Measurements from ENCODE around the gene VSX1. TPM values are rescaled to one million over a fixed set of nuclear protein-coding genes. Genes with fewer than 3 reads are reported as not detected.

The VSX1 gene
- total and polyA plus RNA-seq, 2 donors (not counting 1 experiment from before 2014, with no cell fraction given): not detected

GRCh38 chr20:25061103-25061799 is 20.7 kb downstream of the VSX1 start:
- H3K27me3 Mint-ChIP-seq: no peaks in the 10 kb centered on the region
- Histone ChIP-seq H3K9ac (ENCODE audit: low read length) (no peak overlapping the region), H2AFZ (ENCODE audit: insufficient read depth, low read depth, low read length, poor library complexity, severe bottlenecking) (no peak overlapping the region), H3K27ac (ENCODE audit: low read length in 2 of 2) (no peak overlapping the region), H3K79me2 (ENCODE audit: control insufficient read depth, insufficient read depth, low read length) (peaks cover 8% of the 10 kb centered on the region), H3K36me3 (replicated peaks in 1 of 2; ENCODE audit: control extremely low read depth in 1 of 2, control insufficient read depth in 1 of 2, extremely low read depth in 1 of 2, insufficient read depth in 2 of 2, low read length in 1 of 2) (no peaks in the 10 kb centered on the region), H3K4me1 (ENCODE audit: control insufficient read depth in 2 of 2, insufficient read depth in 2 of 2, low read length in 2 of 2) (peaks cover 38 to 47% of the 10 kb centered on the region in 2 donors), H3K27me3 (replicated peaks in 1 of 4; ENCODE audit: control extremely low read depth in 1 of 4, control insufficient read depth in 3 of 4, insufficient read depth in 4 of 4, low read length in 3 of 4) (no peaks in the 10 kb centered on the region), H3K4me2 (replicated peaks; ENCODE audit: low read depth, low read length, poor library complexity, severe bottlenecking) (no peak overlapping the region), H3K4me3 (ENCODE audit: control extremely low read depth in 1 of 5, extremely low read depth in 1 of 5, insufficient read depth in 1 of 5, low read depth in 2 of 5, low read length in 4 of 5) (no peak overlapping the region), H4K20me1 (ENCODE audit: control insufficient read depth, insufficient read depth, low read length, poor library complexity, severe bottlenecking) (peaks cover 7% of the 10 kb centered on the region), H3K9me3 (ENCODE audit: control extremely low read depth in 1 of 3, control insufficient read depth in 2 of 3, insufficient read depth in 1 of 3, low read length in 2 of 3) (no peaks in the 10 kb centered on the region)
- DNase-seq (no peak), ATAC-seq (ENCODE audit: low read depth) (no peak)
- WGBS (ENCODE audit: insufficient coverage): 85% methylated on average over 5 of the region's 7 CpGs
- no peak overlapping the region for H3K27ac Mint-ChIP-seq
- CTCF ChIA-PET: interaction anchor here (2.6 to 6.1 kb wide), 2 partner anchors 29 to 65 kb away, joined by 10 to 250 read pairs; partner anchors contain the start of gene APMAP
- no peaks in the 10 kb centered on the region for H3K9me3 Mint-ChIP-seq (ENCODE audit: insufficient read depth)
- POLR2A ChIA-PET: no interaction called here
- H3K4me3 Mint-ChIP-seq: no peak overlapping the region
- H3K4me1 Mint-ChIP-seq: peaks cover 45% of the 10 kb centered on the region
- TF ChIP-seq CTCF (IDR thresholded peaks at IDR 0.05): no peak
- no peak for TF ChIP-seq EZH2 (IDR thresholded peaks at IDR 0.05; ENCODE audit: borderline replicate concordance, insufficient read depth, low read depth, low read length, poor library complexity, severe bottlenecking)
- intact Hi-C loops (cut with micrococcal nuclease): loop anchor here (10.0 kb wide), 1 partner anchor 956 kb away; no protein-coding TSS in a partner anchor

DNA sequence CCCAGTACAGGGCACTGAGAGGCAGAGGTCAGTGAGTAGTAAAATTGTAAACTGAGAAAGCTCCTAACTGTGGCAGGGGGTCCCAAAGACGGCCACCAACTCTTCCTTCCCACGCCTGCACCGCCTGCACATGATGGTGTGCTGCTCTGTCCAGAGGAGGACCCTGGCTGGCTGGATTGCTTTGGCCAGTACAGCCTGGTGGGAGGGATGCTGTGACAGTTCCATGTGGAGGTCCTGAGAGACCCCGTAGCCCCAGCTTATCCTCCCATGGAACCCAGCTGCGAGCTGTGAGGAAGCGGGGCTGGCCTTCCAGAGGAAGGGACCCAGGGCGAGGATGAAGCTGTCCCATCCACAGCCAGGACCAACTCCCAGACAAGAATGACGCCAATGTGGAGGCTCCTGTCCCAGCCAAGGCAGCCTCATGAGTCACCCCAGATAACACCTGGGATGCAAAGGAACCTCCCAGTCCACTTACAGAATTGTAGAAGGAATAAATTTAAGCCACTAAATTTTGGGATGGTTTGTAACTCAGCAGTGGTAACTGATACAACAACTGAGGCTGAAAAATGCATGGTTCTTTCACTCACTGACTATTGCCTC is 22.0 kb downstream of the VSX1 start:
- no peak overlapping the region for H2AFZ ChIP-seq (ENCODE audit: insufficient read depth, low read depth, low read length, poor library complexity, severe bottlenecking)
- Mint-ChIP-seq H3K27ac (no peak overlapping the region), H3K4me3 (no peak overlapping the region), H3K27me3 (no peaks in the 10 kb centered on the region), H3K9me3 (ENCODE audit: insufficient read depth) (no peaks in the 10 kb centered on the region), H3K4me1 (peaks cover 51% of the 10 kb centered on the region)
- no peak overlapping the region for H3K4me2 ChIP-seq (replicated peaks; ENCODE audit: low read depth, low read length, poor library complexity, severe bottlenecking)
- no peak for DNase-seq
- ChIA-PET CTCF (interaction anchor here (0.9 to 4.0 kb wide), 5 partner anchors 21 to 66 kb away, joined by 3 to 52 read pairs (median 5); partner anchors contain the start of gene APMAP), POLR2A (interaction anchor here (4.5 kb wide), 1 partner anchor 16 kb away, joined by 27 read pairs; no protein-coding TSS in a partner anchor)
- H3K27ac ChIP-seq (ENCODE audit: low read length in 2 of 2): no peak overlapping the region
- no peaks in the 10 kb centered on the region for H3K27me3 ChIP-seq (replicated peaks in 1 of 4; ENCODE audit: control extremely low read depth in 1 of 4, control insufficient read depth in 3 of 4, insufficient read depth in 4 of 4, low read length in 3 of 4)
- no peak for TF ChIP-seq EZH2 (IDR thresholded peaks at IDR 0.05; ENCODE audit: borderline replicate concordance, insufficient read depth, low read depth, low read length, poor library complexity, severe bottlenecking)
- no peak for TF ChIP-seq CTCF (IDR thresholded peaks at IDR 0.05)
- peaks cover 44 to 50% of the 10 kb centered on the region in 2 donors for H3K4me1 ChIP-seq (ENCODE audit: control insufficient read depth in 2 of 2, insufficient read depth in 2 of 2, low read length in 2 of 2)
- WGBS (ENCODE audit: insufficient coverage): 96% methylated on average over 7 of the region's 8 CpGs
- H3K9ac ChIP-seq (ENCODE audit: low read length): no peak overlapping the region
- intact Hi-C loops (cut with micrococcal nuclease): loop anchor here (2.0 to 10.0 kb wide), 5 partner anchors 187 to 1698 kb away; partner anchors contain the start of genes ABHD12, GZF1 and NANP
- H4K20me1 ChIP-seq (ENCODE audit: control insufficient read depth, insufficient read depth, low read length, poor library complexity, severe bottlenecking): peaks cover 20% of the 10 kb centered on the region
- peaks cover 20% of the 10 kb centered on the region for H3K79me2 ChIP-seq (ENCODE audit: control insufficient read depth, insufficient read depth, low read length)
- no peaks in the 10 kb centered on the region for H3K9me3 ChIP-seq (ENCODE audit: control extremely low read depth in 1 of 3, control insufficient read depth in 2 of 3, insufficient read depth in 1 of 3, low read length in 2 of 3)
- H3K4me3 ChIP-seq (ENCODE audit: control extremely low read depth in 1 of 5, extremely low read depth in 1 of 5, insufficient read depth in 1 of 5, low read depth in 2 of 5, low read length in 4 of 5): no peak overlapping the region
- no peak for ATAC-seq (ENCODE audit: low read depth)
- H3K36me3 ChIP-seq (replicated peaks in 1 of 2; ENCODE audit: control extremely low read depth in 1 of 2, control insufficient read depth in 1 of 2, extremely low read depth in 1 of 2, insufficient read depth in 2 of 2, low read length in 1 of 2): peaks cover 0 to 10% of the 10 kb centered on the region in 2 experiments

Measured in B cell (primary cell).